ENCODE data around the gene ZNF165.
"Not testable (repeated sequence)": the region's sequence is repeated elsewhere in the genome, so short reads cannot be mapped to it uniquely, and the experiment has no call there.

The ZNF165 gene

GRCh38 chr6:28122283-28122682 is 41.9 kb downstream of the ZNF165 start:
- DNase-seq = not testable (repeated sequence)

GRCh38 chr6:28124350-28124970 is 44.1 kb downstream of the ZNF165 start, which contains the start of gene ZSCAN16:
Gene ZSCAN16 (plus strand): TSS chr6:28124609. CDS start chr6:28125444, 835 bp downstream.
- DNase-seq = peak; percentile 37

GRCh38 chr6:28124971-28125353 is 44.6 kb downstream of the ZNF165 start:
- DNase-seq = no peak

- DNase-seq = no peak
These were observed 45.0 kb downstream of the ZNF165 start for GRCh38 chr6:28125401-28125800.

- DNase-seq = no peak
These were observed 53.6 kb downstream of the ZNF165 start for GRCh38 chr6:28134015-28134414.

- no peak for DNase-seq
These were observed 54.3 kb downstream of the ZNF165 start for GRCh38 chr6:28134716-28135115.

GRCh38 chr6:28135393-28135792 is 55.0 kb downstream of the ZNF165 start:
- no peak for DNase-seq

GRCh38 chr6:28136585-28137504 is 56.5 kb downstream of the ZNF165 start:
- DNase-seq = peak; percentile 69

GRCh38 chr6:28137505-28137981 is 57.2 kb downstream of the ZNF165 start:
- no peak for DNase-seq
